Adrenal gland (tissue), 5 donors: ENCODE measurements around the gene TMEM123.

ENCODE experiments used
- CTCF ChIP-seq, 6 experiments: fragments of 450-650 bp in 4 of 6; fragments of 200-600 bp in 2 of 6; sonication (generic) in 1 of 6; IDR thresholded peaks; 1 replicate in 5 of 6; 2 replicates in 1 of 6; pipeline versions ENCODE4 v1.5.1 to v1.8.0; 2016 to 2021; ENCODE audit warnings: antibody characterized with exemption in 6 of 6, mild to moderate bottlenecking in 2 of 6, moderate library complexity in 1 of 6
- POLR2A ChIP-seq, 2 donors: fragments of 450-650 bp; IDR thresholded peaks; one replicate each; pipeline ENCODE4 v1.6.1; 2017; ENCODE audit warnings: antibody characterized with exemption in 2 of 2, mild to moderate bottlenecking in 2 of 2, moderate library complexity in 1 of 2
- donor health status: DM: no; HTN: no; CAD: no.

GRCh38 chr11:102402548-102402947 lies 50.0 kb downstream of the TMEM123 start:
- no peak for TF ChIP-seq CTCF (IDR thresholded peaks at IDR 0.05)
- TF ChIP-seq POLR2A (IDR thresholded peaks at IDR 0.05), result no peak
